Keratinocyte (primary cell): Measurements from ENCODE around the gene RALY.

Experiments used
- CTCF ChIP-seq, 3 experiments: IDR thresholded peaks in 1 of 3; conservative IDR thresholded peaks in 1 of 3; optimal IDR thresholded peaks in 1 of 3; 2 replicates in 2 of 3; 3 replicates in 1 of 3; pipeline versions ENCODE3 to v1.5.1; 2011; ENCODE audit warnings: low read length in 3 of 3, mild to moderate bottlenecking in 3 of 3, moderate library complexity in 2 of 3, control low read depth in 1 of 3, inconsistent platforms in 1 of 3; ENCODE audit not compliant: insufficient read depth in 2 of 3; ENCODE audit errors: extremely low read depth in 1 of 3
- EZH2 ChIP-seq: IDR thresholded peaks from one replicate; pipeline ENCODE4 v1.6.1; 2012; ENCODE audit warnings: inconsistent platforms, mild to moderate bottlenecking, low read length, moderate library complexity

DNA sequence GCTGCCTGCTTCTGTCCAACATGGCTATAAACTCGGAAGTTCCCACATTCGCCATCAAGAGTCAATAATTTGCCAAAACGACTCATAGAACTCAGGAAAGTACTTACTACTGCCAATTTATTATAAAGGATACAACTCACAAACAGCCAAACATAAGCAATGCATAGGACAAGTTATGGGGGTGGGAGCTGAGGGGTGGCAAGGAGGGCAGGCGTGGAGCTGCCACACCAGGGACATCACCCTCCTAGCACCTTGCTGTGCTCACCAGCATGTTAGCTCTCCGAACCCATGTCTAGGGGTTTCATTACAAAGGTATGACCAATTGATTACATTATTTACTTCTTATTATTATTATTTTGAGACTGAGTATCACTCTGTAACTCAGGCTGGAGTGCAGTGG, 106.0 kb downstream of the RALY start:
- TF ChIP-seq EZH2: no peak
- TF ChIP-seq CTCF (optimal IDR thresholded peaks at IDR 0.05 in 1 of 3, IDR thresholded peaks at IDR 0.05 in 1 of 3, conservative IDR thresholded peaks at IDR 0.05 in 1 of 3; ENCODE audit: extremely low read depth in 1 of 3, insufficient read depth in 2 of 3, low read length in 3 of 3): no peak
